HS-27A (cell line): ENCODE measurements around the gene TEDDM1.
"Not testable (repeated sequence)": the region's sequence is repeated elsewhere in the genome, so short reads cannot be mapped to it uniquely, and the experiment has no call there.

ENCODE experiments used
- DNase-seq: peaks from one replicate; pipeline ENCODE4 v3.0.0-alpha.2; 2012; ENCODE audit warnings: low read depth, missing footprints

Gene TEDDM1

GRCh38 chr1:182400567-182400966 is at the start of gene TEDDM1:
TSS of gene TEDDM1 (minus strand) at chr1:182400667. CDS start at chr1:182400485, 182 bp downstream.
- no peak for DNase-seq

GRCh38 chr1:182450087-182450486 is 49.6 kb upstream of the TEDDM1 start, which contains the start of gene RGSL1:
TSS of gene RGSL1 (plus strand) at chr1:182450146. CDS start at chr1:182450166, 20 bp downstream.
- no peak for DNase-seq

- DNase-seq, result no peak
Measured at GRCh38 chr1:182447660-182448059, 47.2 kb upstream of the TEDDM1 start.

GRCh38 chr1:182447124-182447523 is 46.7 kb upstream of the TEDDM1 start:
- not testable (repeated sequence) for DNase-seq

GRCh38 chr1:182446033-182446669 is 45.7 kb upstream of the TEDDM1 start:
- no peak for DNase-seq

GRCh38 chr1:182444497-182444896 is 44.0 kb upstream of the TEDDM1 start:
- no peak for DNase-seq

- no peak for DNase-seq
Measured at GRCh38 chr1:182442333-182442732, 41.9 kb upstream of the TEDDM1 start.

- DNase-seq, result no peak
Measured at GRCh38 chr1:182441719-182442118, 41.3 kb upstream of the TEDDM1 start.

GRCh38 chr1:182438326-182438725 is 37.9 kb upstream of the TEDDM1 start:
- DNase-seq, result no peak

- no peak for DNase-seq
Measured at GRCh38 chr1:182433580-182433979, 33.1 kb upstream of the TEDDM1 start.

GRCh38 chr1:182431278-182431677 is 30.8 kb upstream of the TEDDM1 start:
- DNase-seq, result no peak

- no peak for DNase-seq
Measured at GRCh38 chr1:182430263-182431068, 30.0 kb upstream of the TEDDM1 start.

- DNase-seq, result no peak
Measured at GRCh38 chr1:182428043-182428442, 27.6 kb upstream of the TEDDM1 start.

GRCh38 chr1:182426442-182427430 is 26.3 kb upstream of the TEDDM1 start:
- no peak for DNase-seq

GRCh38 chr1:182415789-182416188 is 15.3 kb upstream of the TEDDM1 start:
- no peak for DNase-seq

GRCh38 chr1:182413969-182414368 is 13.5 kb upstream of the TEDDM1 start:
- no peak for DNase-seq

- no peak for DNase-seq
Measured at GRCh38 chr1:182413486-182413885, 13.0 kb upstream of the TEDDM1 start.

GRCh38 chr1:182410620-182411273 is 10.3 kb upstream of the TEDDM1 start:
- no peak for DNase-seq

GRCh38 chr1:182410138-182410537 is 9.7 kb upstream of the TEDDM1 start:
- no peak for DNase-seq

GRCh38 chr1:182408435-182409075 is 8.1 kb upstream of the TEDDM1 start:
- no peak for DNase-seq

GRCh38 chr1:182407724-182408123 is 7.3 kb upstream of the TEDDM1 start:
- no peak for DNase-seq
